Hematopoietic multipotent progenitor cell treated with erythropoietin and hydrocortisone succinate and interleukin-3 and kit ligand, for 4 days (in vitro differentiated cells): ENCODE results near the gene MEIS1.
"Not testable (repeated sequence)": the region's sequence is repeated elsewhere in the genome, so short reads cannot be mapped to it uniquely, and the experiment has no call there.

Source experiments
- DNase-seq: peaks from one replicate; pipeline ENCODE4 v3.0.0-alpha.2; 2015

The MEIS1 gene

DNA sequence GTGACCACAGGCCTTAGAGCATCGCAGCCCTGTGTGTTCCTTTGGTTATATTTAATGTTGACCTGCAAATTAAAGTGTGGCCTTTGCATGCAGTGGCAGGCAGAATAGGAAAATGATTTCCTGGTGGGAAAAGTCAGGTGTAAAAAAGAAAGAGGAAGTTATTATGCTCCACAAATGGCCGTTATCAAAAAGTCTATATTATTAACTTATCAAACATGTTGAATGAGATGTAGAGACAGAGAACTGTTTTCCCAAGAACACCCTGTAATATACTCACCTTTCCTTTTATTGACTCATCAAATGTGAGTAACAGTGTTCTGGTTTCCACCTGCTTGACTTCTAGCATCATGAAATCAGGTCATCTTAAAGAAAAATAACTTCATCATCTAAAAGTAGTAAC is 35.3 kb downstream of the MEIS1 start:
- DNase-seq, result no peak

DNA sequence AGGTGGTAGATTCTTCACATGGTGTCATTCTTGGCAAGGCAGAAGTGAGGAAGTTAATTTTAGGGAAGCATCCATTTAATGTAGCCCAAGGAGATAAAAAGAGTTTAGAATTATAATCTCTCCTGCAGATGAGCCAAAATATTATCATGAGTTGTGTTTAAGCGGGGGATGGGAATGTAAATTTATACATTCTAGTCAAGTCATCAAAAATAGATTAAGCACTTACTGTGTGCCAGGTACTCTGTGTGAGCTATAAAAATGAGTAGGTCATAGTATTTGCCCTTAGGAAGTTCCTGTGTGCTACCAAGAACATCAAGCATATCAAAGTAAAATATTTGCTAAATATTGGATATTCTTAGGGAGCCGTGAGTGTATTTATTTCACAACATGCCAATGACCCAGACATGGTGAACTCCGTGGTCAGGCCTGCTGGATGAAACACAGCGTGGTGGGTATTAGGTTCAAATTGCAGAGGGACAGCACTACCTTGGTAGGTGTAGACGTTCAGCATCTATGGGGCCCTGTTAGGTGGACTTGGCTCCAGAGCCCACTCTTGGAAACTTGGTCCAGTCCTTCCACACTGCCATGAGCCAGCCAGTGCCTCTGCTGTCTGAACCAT is 37.4 kb downstream of the MEIS1 start:
- DNase-seq, result no peak

DNA sequence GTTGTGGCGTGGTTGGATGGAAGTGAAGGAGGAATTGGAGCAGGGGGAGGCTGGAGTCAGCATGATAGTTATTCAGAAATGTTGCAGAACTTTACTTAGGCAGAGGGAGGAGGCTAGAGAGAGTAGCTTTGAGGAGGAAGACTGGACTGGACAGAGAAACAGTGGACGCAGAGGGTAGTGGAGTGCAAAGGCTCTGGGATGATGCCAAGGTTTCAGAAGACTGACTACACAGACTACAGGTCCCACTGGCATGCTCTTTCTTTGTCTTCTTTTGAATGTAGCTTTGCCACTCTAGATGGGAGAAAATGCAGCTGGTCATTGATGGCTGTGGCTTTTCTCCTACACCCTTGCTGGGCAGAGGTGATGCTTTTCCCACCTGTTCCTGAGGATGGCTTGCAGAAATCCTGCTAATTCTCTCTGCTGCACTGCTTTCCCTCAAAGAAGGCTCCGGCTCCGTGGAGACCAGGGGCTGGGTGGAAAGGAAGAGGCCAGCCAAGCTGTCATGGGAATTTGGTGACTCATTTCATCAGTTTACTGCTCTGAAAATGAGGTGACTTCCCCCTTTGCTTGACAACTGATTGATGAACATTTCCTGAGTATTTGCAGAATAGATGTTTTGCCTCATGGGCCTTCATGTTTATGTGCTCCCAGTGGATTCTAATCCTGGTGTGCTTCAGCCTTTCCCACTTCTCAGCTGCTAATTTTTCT is 42.4 kb downstream of the MEIS1 start:
- no peak for DNase-seq

DNA sequence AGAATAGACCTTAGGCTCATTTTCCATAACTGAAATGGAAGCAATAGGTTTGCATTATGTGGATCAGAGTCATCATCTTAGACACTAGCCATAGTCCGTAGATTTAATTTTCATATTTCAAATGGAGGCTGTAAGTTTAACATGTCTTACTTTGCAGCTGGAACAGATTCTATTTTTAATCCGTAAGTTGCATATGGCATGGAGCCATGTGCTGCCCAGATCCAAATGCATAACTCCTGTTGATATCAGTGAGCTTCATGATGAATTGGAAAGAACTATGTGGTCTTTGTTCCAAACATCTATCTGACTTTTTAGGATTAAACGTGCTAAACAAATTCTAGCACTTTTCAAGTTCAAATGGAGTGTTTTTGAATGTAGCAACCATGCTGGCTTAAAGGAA is 43.4 kb downstream of the MEIS1 start:
- no peak for DNase-seq

DNA sequence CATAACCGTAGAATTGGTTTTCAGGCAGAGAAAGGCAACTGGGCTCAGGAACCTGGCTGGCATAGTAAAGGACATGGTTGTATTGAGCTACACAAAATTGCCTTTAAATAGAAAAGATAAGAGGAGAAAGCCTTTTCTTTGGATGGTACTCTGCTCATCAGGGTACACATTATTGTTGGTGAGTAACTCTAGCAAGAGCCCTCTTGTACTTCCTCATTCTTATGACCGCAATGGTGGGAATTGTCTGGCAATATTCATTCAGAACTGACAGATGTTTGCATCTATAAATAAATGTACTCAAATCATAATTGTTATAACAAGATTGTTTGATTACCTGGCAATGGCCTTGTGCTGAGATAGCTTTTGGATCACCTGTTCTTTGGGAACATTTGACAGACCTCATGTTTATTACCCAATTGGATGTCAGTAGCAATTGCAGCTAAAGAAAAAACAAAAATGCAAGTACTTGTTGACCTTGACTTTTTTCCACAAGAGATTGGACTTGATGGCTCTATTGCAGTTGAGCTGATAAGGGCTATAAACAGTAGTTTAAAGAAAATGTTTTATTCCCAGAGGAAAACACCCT is 43.9 kb downstream of the MEIS1 start:
- peak; percentile 81 for DNase-seq

DNA sequence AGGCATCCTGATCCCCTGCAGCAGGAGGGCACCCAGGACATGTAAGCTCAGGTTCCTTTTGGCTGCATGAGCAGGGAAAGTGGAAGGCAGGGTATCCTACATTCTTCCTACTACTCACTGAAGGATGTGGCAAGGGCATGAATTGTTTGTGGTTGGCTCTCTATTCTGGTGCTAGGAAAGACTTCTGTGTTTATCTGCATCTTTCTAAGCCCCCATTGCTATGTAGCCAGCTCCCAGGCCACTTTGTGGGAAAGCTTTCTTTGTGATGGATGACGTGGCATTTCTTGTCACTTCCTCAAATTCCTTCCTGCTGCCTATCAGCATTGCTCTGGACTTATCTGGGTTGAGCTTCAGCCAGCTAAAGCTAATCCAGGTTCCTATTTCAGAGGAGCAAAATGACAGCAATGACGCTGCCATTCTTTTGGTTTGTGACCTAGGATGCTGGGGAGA is 46.2 kb downstream of the MEIS1 start:
- DNase-seq, result peak; percentile 94

DNA sequence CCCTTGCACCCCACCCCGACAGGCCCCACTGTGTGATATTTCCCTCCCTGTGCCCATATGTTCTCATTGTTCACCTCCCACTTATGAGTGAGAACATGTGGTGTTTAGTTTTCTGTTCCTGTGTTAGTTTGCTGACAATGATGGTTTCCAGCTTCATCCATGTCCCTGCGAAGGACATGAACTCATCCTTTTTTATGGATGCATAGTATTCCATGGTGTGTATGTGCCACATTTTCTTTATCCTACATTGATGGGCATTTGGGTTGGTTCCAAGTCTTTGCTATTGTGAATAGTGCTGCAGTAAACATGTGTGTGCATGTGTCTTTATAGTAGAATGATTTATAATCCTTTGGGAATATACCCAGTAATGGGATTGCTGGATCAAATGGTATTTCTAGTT is 50.3 kb downstream of the MEIS1 start:
- not testable (repeated sequence) for DNase-seq

DNA sequence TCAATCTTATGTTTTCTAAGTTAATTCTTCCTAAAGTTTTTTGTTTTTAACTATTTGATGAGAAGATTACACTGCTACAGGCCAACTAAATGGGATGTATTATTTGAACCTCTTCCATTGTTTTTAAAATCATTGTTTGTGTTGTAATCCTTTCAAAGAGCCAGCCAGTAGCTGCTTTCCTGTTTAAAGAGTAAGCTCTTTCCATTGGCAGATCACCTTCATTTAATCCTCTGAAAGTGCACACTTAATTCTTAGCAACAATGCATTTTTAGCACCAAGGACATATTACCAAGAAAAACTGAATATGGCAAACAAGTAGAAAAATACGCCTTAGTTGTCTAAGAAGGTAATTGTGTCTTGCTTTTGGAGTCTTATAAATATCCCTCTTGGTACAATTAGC is 54.0 kb downstream of the MEIS1 start:
- no peak for DNase-seq

DNA sequence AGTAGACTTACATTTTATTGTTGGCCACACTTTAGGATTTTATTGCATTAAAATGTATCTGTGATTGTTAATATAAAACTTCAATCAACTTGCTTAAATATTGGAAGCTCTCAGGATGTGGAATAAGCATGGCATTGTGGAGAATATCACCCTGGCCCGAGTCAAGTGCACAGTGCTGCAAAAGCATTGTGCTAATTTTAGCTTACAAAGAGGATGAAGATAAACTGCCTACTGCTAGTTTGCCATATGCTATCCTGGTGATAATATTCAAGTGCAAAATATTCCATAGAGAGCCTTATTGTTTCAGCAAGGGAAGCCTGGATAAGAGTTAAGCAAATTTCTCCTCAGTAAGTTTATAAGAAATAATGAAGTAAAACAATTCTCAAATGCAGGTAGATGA is 54.5 kb downstream of the MEIS1 start:
- no peak for DNase-seq

DNA sequence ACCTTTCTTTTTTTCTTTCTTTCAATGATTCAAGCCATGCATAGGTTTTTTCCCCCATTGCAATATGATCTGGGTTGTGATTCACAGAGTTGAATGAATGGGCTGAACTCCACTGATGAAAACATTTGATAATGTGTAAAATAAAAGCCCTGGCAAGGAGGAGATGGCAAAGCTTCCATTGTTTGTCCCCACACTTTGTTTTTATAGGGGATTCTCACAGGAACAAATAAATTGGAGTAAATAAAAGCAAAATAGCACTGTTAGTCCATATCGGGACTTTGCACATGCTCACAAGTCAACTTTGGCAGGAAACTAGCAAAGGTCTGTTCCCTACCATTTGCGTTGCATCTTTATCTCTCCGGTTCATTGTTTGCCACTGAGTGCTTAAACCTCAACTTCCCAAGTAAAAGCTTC is 55.7 kb downstream of the MEIS1 start:
- DNase-seq, result peak; percentile 83

DNA sequence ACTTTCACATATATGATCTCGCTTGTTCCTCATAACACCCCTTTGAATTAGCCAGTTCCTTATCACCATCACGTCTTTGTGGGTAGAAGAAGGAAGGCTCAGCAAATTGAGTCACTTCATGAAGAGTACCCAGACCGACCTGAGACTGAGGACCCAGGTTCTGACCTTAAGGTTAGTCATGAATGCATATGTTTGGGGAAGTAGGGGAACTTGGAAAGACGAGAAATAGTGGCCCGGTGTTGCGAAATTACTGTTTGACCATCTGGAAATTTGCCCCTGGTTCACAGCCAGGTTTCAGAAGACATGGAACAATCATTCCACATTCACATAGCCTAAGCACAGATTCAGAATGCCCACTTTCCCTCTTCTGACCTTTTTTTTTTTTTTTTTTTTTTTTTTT is 59.8 kb downstream of the MEIS1 start:
- peak; percentile 70 for DNase-seq

DNA sequence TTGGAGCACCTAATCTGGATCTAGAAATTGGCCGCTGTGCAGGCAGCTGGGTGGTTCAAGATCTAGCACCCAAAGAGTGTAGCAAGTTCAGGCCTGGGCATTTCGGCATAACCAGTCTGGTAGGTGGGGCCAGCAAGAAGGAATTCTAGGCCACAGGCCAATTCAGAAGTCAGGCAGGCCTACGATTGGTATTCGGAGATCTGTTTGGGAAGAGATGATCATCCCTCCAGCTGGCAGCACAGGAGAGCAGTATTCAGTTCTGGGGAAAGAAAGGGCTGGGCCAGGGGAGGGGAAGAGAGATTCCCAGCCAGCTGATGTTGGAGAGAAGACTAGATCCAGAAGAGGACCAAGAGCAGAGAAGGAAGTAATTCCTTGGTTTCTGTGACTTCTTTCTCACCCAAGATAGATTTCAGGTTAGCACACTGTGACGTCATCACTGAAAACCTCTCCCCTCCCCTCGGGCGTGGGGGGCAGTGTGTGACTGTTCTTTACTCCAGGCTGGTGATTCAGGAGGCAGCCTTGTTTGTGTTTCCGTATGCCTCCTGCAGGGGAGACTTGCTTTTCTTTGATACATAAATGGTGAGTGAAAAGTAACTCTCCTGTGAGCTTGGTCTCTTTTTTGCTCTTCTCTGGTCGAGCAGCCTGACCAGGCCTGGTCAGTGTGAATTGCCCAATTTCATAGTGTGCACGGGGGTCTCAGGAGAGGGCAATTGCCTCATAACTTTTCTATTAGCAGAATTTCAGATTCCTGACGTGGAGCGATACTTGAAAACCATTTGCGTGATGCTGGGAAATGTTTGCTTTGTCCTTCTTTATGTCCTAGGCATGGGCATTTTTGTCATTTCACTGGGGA is 61.1 kb downstream of the MEIS1 start:
- DNase-seq, result peak; percentile 69

DNA sequence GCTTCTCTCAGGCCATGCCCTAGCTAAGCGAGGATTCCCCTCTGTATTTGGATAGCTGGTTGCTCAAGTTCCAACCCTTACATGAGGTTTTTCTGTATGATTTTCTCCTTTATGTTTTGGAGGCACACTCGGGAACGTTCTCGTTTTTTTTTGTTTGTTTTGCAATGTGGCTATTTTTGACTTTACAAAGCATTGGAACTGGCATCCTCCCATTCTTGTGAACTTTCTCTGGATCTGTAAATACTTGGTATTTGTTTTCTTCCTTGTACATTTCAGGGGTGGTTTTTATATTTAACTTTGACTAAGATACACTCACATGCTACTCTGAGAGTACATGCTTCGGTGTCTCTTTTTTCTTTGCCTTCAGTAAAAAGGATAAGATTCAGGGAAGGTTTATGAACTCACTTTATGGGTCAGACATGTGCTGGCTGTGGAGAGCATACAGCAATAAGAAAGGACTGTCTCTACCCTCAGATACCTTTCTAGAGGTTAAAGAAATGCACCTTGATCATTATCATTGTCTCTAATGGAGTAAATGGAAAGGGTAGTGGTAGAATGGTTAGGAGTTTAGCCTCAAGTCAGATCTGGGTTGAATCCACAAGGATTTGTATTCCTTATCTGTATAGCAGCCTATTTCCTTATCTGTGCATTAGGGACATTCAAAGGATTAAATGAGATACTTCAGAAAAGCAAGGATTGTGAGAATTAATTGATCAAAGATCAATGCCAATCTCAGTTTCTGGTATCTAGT is 61.9 kb downstream of the MEIS1 start:
- no peak for DNase-seq

DNA sequence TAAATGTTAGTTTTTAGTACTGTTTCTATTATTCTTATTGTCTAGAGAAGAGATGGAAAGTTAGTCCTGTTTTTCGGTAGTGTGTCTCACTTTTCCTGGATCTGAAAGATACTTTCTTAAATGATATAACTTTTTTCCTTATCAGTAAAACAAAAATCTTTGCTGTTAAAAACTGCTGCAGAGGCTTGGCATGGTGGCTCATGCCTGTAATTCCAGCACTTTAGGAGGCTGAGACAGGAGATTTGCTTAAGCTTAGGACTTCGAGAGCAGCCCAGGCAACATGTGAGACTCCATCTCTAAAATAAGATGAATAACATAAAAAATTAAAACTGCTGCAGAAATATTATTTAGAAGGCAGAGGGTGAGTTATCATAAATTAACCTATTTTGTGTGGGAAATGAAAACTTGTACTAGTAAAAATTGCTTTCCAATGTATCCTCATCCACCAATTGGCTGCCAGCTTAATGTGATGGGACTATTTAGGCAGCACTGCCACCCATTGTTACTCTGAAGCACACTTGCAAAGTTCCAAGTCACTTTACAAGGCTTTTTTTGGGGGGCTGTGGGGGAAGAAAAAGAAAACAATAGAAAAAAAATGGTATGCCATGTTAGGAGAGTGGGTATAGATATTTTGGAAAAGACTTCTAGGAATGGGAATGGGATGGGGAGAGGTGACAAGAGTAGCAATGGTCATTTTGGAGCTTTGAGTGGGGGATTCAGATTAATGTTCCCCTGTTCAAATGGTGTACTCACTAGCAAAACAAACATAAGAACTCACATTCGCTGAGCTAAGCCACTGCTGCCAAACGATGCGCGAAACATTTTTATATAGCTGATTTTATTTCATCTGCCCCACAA is 62.7 kb downstream of the MEIS1 start:
- no peak for DNase-seq

DNA sequence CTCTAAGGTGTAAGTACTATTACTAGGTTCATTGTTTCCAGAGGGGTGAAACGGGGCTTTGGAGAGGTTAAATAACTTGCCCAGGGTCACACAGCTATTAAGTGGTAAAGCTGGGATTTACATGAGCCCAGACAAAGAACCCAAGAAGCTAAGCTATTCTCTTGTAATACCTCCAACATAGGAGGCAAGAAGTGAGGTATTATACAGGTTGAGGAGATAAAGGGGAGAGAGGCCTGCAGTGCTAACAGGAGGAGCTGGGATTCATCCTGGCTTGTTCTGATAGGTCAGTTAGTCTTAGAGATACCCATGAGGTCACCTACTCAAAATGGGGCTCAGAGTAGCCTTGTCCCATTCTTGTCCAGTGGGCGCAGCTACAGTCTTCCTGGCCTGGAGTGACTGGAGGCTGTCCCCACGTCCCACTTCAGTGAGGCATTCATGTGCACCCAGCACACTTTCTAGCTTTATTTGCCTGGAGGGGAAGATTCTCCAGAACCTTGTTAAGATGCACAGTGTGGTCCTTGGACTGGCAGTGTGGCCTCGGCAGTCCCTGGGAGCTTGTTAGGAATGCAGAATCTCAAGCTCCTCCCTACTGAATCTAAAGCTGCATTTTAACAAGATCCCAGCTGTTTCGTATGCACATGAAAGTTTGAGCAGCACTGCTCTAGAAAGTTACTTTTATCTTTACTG is 63.5 kb downstream of the MEIS1 start:
- DNase-seq, result no peak

DNA sequence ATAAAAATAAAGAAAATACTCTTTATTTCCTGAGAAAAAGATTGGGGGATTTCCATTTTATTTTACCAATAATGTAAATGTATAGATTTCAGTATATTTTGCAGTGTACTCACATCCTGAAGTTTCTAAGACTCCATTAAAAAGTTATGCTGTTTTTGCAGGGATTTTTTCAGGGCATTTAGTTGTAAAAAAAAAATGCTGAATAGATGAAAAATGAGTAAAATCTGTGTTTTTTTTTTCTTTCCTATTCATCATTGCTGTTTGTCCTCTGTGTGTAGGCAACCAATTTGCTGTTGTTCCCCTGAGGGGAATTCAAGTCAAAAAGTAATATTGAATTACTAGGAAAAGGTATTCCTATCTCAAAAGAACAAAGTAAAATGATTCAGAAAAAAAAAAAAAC is 66.3 kb downstream of the MEIS1 start:
- DNase-seq, result no peak

DNA sequence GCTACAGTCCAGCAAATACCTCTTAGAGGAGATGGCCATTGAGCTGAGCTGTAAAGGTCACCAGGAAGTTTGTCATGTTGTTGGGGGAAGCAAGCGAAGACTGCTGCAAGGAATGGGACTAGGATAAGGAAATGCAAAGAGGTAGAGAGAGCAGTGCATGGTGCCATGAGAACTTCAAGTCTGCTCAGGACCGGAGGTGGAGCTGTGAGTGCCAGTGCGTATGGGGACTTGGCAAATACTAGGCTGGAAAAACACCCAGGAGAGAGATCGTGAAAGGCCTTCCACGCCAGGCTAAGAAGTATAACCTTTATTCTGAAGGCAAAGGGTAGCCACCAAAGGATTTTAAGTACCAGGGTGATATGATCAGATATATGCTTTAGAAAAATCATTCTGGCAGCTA is 71.3 kb downstream of the MEIS1 start:
- no peak for DNase-seq

DNA sequence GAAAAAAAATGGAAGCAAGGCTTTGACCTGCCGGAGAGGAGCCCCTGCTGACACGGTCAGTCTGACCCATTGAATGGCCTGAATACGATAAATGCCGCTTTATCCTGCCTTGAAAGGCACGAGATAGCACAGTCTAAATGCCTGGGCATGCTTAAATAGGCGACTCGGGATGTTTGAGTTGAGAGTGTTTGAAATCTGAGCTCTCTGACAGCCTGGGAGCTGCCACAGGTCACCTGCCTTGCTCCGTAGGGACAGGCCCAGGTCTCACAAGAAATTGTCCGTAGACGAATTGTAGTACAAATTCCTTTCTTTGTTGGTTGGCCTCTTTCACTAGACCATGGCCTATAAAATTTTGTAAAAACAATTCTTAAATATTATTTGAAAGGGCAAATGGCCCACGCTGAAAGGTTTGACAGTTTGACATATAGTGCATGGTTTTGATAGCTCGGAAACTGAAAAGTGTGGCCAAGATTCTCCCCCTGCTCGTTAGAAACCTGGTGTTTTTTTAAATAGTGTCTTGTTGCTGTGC is 72.8 kb downstream of the MEIS1 start:
- no peak for DNase-seq

DNA sequence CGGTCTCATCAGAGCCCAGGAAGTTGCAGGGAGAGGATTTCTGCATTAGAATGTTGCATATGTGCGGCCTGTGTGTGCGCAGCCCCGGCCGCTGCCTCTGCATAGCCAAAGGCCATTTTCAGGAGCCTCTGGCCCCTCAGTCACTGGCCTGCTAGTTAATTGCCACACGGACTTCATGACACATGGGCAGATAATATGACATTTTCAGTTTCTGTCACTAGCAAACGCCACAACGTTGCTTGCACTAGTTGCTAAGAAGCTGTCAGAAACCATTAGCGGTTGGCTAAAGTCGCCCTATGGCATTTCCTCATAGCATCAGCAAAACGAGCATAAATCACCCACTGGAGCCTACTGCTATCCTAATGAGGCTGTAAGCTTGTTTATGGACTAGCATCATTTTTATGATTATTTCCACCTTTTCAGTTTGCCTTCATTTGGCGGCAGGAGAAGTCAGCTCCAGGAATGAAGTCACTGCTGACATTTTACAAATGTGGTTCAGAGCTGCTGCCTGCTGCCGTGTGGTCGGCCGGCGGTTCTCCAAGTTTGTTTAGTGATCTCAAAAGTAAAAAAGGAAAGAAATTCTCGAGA is 73.7 kb downstream of the MEIS1 start:
- peak; percentile 55 for DNase-seq

DNA sequence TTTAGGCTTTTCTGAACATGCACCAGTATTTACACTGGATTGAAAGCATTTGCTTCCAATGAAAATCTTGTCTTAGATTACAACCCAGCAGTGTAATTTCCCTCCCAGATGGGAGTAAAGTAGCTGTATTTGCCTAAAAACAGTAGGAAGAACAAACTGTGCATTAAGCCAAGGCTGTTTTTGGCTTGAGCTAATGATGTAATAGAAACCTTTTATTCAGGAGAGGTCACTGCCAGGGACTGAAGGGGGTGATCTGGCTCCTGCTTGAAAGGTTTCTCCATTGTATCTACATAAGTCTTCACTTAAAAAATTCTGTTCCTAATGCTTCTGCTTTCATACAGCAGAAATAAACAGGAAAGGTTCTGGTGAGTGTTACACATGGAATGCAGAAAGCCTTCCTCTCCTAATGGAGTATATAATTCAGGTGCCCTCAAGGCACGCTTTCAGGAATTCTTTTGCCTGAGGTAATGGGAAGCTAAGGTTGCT is 74.4 kb downstream of the MEIS1 start:
- DNase-seq, result no peak
